ENCODE measurements around the gene COG6. TPM values are rescaled to one million over a fixed set of nuclear protein-coding genes. Genes with fewer than 3 reads are reported as not detected.
A peak's percentile ranks its signal among the peaks of the same experiment; 100 is the strongest.

Gene COG6
- total RNA-seq, 4 donors from 2014 or later, result 15.1 to 24.0 (median 17.0) TPM

DNA sequence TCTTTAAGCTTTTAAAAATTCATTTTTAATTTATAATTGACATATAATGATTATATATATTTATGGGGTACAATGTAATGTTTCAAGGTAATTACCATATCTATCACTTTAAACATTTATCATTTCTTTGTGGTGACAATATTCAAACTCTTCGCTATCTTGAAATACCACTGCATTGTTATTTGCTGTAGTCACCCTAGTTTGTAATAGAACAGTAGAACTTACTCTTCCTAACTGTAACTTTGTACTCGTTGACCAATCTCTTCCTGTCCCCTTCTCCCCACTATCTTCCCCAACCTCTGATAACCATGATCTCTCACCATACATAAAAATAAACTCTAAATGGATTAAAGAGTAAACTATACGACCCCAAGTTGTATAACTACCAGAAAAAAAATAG, 20.4 kb downstream of the COG6 start:
- Histone ChIP-seq H3K4me3 (no peak overlapping the region), H3K27me3 (no peaks in the 10 kb centered on the region), H3K4me1 (peaks cover 0 to 7% (median 0%) of the 10 kb centered on the region in 4 donors), H3K27ac (no peak overlapping the region), H3K9me3 (no peaks in the 10 kb centered on the region), H3K36me3 (peaks cover 0 to 32% (median 0%) of the 10 kb centered on the region in 3 donors)
- WGBS, 2 donors, result 46 to 51% methylated on average over 3 of the region's 3 CpGs
- DNase-seq (ENCODE audit: low spot score in 2 of 2), result no peak
- TF ChIP-seq, protein P1, sequence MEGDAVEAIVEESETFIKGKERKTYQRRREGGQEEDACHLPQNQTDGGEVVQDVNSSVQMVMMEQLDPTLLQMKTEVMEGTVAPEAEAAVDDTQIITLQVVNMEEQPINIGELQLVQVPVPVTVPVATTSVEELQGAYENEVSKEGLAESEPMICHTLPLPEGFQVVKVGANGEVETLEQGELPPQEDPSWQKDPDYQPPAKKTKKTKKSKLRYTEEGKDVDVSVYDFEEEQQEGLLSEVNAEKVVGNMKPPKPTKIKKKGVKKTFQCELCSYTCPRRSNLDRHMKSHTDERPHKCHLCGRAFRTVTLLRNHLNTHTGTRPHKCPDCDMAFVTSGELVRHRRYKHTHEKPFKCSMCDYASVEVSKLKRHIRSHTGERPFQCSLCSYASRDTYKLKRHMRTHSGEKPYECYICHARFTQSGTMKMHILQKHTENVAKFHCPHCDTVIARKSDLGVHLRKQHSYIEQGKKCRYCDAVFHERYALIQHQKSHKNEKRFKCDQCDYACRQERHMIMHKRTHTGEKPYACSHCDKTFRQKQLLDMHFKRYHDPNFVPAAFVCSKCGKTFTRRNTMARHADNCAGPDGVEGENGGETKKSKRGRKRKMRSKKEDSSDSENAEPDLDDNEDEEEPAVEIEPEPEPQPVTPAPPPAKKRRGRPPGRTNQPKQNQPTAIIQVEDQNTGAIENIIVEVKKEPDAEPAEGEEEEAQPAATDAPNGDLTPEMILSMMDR (IDR thresholded peaks at IDR 0.05), result no peak
- TF ChIP-seq POLR2A (IDR thresholded peaks at IDR 0.05) (no peak), EP300 (IDR thresholded peaks at IDR 0.05) (no peak)

- no peaks in the 10 kb centered on the region for H3K9me3 ChIP-seq
- DNase-seq (ENCODE audit: low spot score in 2 of 2), result peak in 1 of 2 donors; percentile 73
- H3K4me3 ChIP-seq, result no peak overlapping the region
- H3K4me1 ChIP-seq, result peaks cover 0 to 7% (median 0%) of the 10 kb centered on the region in 4 donors
- no peak overlapping the region for H3K27ac ChIP-seq
- 98% methylated on average over 1 of the region's 1 CpG for WGBS, 2 donors
- peaks cover 0 to 36% (median 0%) of the 10 kb centered on the region in 3 donors for H3K36me3 ChIP-seq
- H3K27me3 ChIP-seq, result no peaks in the 10 kb centered on the region
- TF ChIP-seq POLR2A (IDR thresholded peaks at IDR 0.05), result no peak
- no peak for TF ChIP-seq EP300 (IDR thresholded peaks at IDR 0.05)
- TF ChIP-seq, protein P1 (IDR thresholded peaks at IDR 0.05), result peak; percentile 14 to 49 (median 34)
These were observed 20.9 kb downstream of the COG6 start for GRCh38 chr13:39676315-39676876.

DNA sequence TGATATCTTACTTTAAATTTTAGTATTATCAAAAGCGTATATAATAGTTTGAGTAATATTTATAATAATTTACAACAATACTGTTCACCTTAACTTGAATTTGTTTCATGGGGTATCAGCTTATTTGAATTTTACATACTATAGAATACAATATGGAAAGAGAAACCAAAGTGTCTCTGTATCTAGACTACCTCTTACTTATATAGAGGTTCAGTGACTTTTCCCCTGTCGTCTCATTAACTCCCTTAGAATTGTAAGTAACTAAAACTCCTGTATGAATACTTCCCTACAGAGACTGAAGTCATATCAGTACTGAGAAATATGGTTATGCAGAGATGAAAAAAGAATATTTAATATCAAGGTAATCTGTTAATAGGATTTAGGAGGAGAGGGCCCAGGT, 26.8 kb downstream of the COG6 start:
- H3K4me3 ChIP-seq, result no peak overlapping the region
- H3K27me3 ChIP-seq, result no peaks in the 10 kb centered on the region
- H3K4me1 ChIP-seq, result peaks cover 0 to 6% (median 0%) of the 10 kb centered on the region in 4 donors
- no peak overlapping the region for H3K27ac ChIP-seq
- 67 to 90% methylated on average over 2 of the region's 2 CpGs for WGBS, 2 donors
- no peaks in the 10 kb centered on the region for H3K9me3 ChIP-seq
- H3K36me3 ChIP-seq, result peaks cover 0 to 50% (median 0%) of the 10 kb centered on the region in 3 donors
- TF ChIP-seq POLR2A (IDR thresholded peaks at IDR 0.05) (no peak), EP300 (IDR thresholded peaks at IDR 0.05) (no peak)
- TF ChIP-seq, protein P1 (IDR thresholded peaks at IDR 0.05), result no peak
- no peak for DNase-seq (ENCODE audit: low spot score in 2 of 2)

DNA sequence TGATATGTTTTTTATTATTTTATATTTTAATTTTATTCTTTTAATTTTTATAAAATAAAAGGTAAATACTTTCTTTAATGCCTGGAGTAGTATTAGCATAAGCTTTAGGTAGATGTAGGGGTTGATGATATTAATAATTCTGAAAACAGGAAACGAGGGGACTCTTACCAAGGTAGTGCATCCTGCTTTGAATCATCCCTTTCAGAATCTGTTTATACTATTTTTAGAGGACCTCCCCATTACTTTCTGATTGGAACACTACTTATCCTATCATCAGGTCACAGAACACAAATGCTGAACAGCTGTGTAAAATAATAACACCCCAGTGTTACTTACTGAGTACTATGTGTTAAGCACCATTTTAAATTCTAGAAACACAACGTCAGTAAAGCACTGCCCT, 27.3 kb downstream of the COG6 start:
- H3K27me3 ChIP-seq, result no peaks in the 10 kb centered on the region
- peaks cover 0 to 6% (median 0%) of the 10 kb centered on the region in 4 donors for H3K4me1 ChIP-seq
- no peak overlapping the region for H3K27ac ChIP-seq
- no peak overlapping the region for H3K4me3 ChIP-seq
- 67 to 73% methylated on average over 2 of the region's 2 CpGs for WGBS, 2 donors
- TF ChIP-seq POLR2A (IDR thresholded peaks at IDR 0.05), result no peak
- TF ChIP-seq, protein P1 (IDR thresholded peaks at IDR 0.05), result no peak
- no peak for TF ChIP-seq EP300 (IDR thresholded peaks at IDR 0.05)
- H3K36me3 ChIP-seq, result peaks cover 0 to 52% (median 0%) of the 10 kb centered on the region in 3 donors
- DNase-seq (ENCODE audit: low spot score in 2 of 2), result no peak
- H3K9me3 ChIP-seq, result no peaks in the 10 kb centered on the region

GRCh38 chr13:39684531-39685137, 29.2 kb downstream of the COG6 start:
- Histone ChIP-seq H3K9me3 (no peaks in the 10 kb centered on the region), H3K4me1 (peaks cover 0 to 6% (median 0%) of the 10 kb centered on the region in 4 donors), H3K27me3 (no peaks in the 10 kb centered on the region), H3K36me3 (peaks cover 0 to 51% (median 0%) of the 10 kb centered on the region in 3 donors), H3K27ac (no peak overlapping the region), H3K4me3 (no peak overlapping the region)
- TF ChIP-seq POLR2A (IDR thresholded peaks at IDR 0.05) (no peak), EP300 (IDR thresholded peaks at IDR 0.05) (no peak)
- TF ChIP-seq, protein P1 (IDR thresholded peaks at IDR 0.05), result peak; percentile 15 to 66 (median 41)
- no peak for DNase-seq (ENCODE audit: low spot score in 2 of 2)
- WGBS, 2 donors, result 60 to 67% methylated on average over 3 of the region's 3 CpGs

All from tibial nerve (tissue), 4 donors.